Mucosa of rectum (tissue), 2 donors: ENCODE data around the gene RNF5.

Experiments used
- H3K27ac ChIP-seq, 2 donors: one replicate each; pipeline ENCODE4 v1.7.0; 2013; ENCODE audit warnings: inconsistent platforms in 2 of 2, low read depth in 2 of 2, low read length in 2 of 2
- H3K27me3 ChIP-seq, 2 donors: one replicate each; pipeline ENCODE4 v1.7.0; 2013; ENCODE audit warnings: low read length in 2 of 2; ENCODE audit not compliant: control insufficient read depth in 2 of 2, insufficient read depth in 2 of 2
- H3K36me3 ChIP-seq, 2 donors: one replicate each; pipeline ENCODE4 v1.7.0; 2013; ENCODE audit warnings: low read length in 2 of 2; ENCODE audit not compliant: control insufficient read depth in 2 of 2, insufficient read depth in 2 of 2
- H3K4me1 ChIP-seq, 2 donors: one replicate each; pipeline ENCODE4 v1.7.0; 2013; ENCODE audit warnings: low read length in 2 of 2, mild to moderate bottlenecking in 1 of 2; ENCODE audit not compliant: control insufficient read depth in 2 of 2, insufficient read depth in 2 of 2
- H3K4me3 ChIP-seq, 2 donors: one replicate each; pipeline ENCODE4 v1.7.0; 2013; ENCODE audit warnings: low read length in 2 of 2
- H3K9ac ChIP-seq, 2 donors: one replicate each; pipeline ENCODE4 v1.7.0; 2013; ENCODE audit warnings: low read length in 2 of 2, low read depth in 1 of 2, mild to moderate bottlenecking in 1 of 2
- H3K9me3 ChIP-seq, 2 donors: one replicate each; pipeline ENCODE4 v1.7.0; 2013; ENCODE audit warnings: low read length in 2 of 2; ENCODE audit not compliant: control insufficient read depth in 2 of 2
- donor health status: healthy.
- donor health status: Normal muscosa, but diverticular disease.

Gene RNF5

GRCh38 chr6:32175322-32175710, 2.9 kb upstream of the RNF5 start:
- Histone ChIP-seq H3K4me1 (peaks cover 32 to 40% of the 10 kb centered on the region in 2 donors), H3K36me3 (peaks cover 0 to 15% of the 10 kb centered on the region in 2 donors), H3K9ac (peak overlapping the region; percentile 89 to 93), H3K27me3 (no peaks in the 10 kb centered on the region), H3K27ac (peak overlapping the region; percentile 70 to 98), H3K9me3 (no peaks in the 10 kb centered on the region), H3K4me3 (peak overlapping the region; percentile 91 to 97)

GRCh38 chr6:32175711-32176475, 2.3 kb upstream of the RNF5 start, which contains the start of gene AGPAT1:
Gene AGPAT1, minus strand, starts transcription at chr6:32176084. Its CDS starts 4,588 bp downstream, at chr6:32171496.
- H3K9me3 ChIP-seq = no peaks in the 10 kb centered on the region

GRCh38 chr6:32176476-32177182, 1.6 kb upstream of the RNF5 start:
- Histone ChIP-seq H3K27ac (peak overlapping the region; percentile 98), H3K9me3 (no peaks in the 10 kb centered on the region), H3K36me3 (peaks cover 6 to 12% of the 10 kb centered on the region in 2 donors), H3K9ac (peak overlapping the region; percentile 75 to 94), H3K4me1 (peaks cover 32 to 47% of the 10 kb centered on the region in 2 donors), H3K27me3 (no peaks in the 10 kb centered on the region), H3K4me3 (peak overlapping the region; percentile 91 to 97)

More at GRCh38 chr6:32175711-32176475, 2.3 kb upstream of the RNF5 start, which contains the start of gene AGPAT1:
- peak within 1 kb of the TSS; percentile 98 for H3K27ac ChIP-seq
- peak within 1 kb of the TSS; percentile 89 to 94 for H3K9ac ChIP-seq
- peaks cover 0 to 12% of the 10 kb centered on the region in 2 donors for H3K36me3 ChIP-seq
- peak within 1 kb of the TSS; percentile 91 to 97 for H3K4me3 ChIP-seq
- H3K4me1 ChIP-seq = peaks cover 32 to 40% of the 10 kb centered on the region in 2 donors
- no peaks in the 10 kb centered on the region for H3K27me3 ChIP-seq

GRCh38 chr6:32177183-32177787, 920 bp upstream of the RNF5 start:
- H3K4me1 ChIP-seq = peaks cover 32 to 47% of the 10 kb centered on the region in 2 donors
- peak overlapping the region; percentile 91 to 97 for H3K4me3 ChIP-seq
- peak overlapping the region; percentile 75 to 94 for H3K9ac ChIP-seq
- H3K36me3 ChIP-seq = peaks cover 6 to 13% of the 10 kb centered on the region in 2 donors
- H3K27ac ChIP-seq = peak overlapping the region; percentile 98
- no peaks in the 10 kb centered on the region for H3K9me3 ChIP-seq
- H3K27me3 ChIP-seq = no peaks in the 10 kb centered on the region

GRCh38 chr6:32178547-32179440, 589 bp downstream of the RNF5 start:
- Histone ChIP-seq H3K27ac (peak overlapping the region; percentile 98), H3K27me3 (no peaks in the 10 kb centered on the region), H3K4me3 (peak overlapping the region; percentile 91 to 97), H3K4me1 (peaks cover 32 to 47% of the 10 kb centered on the region in 2 donors), H3K36me3 (peaks cover 15 to 25% of the 10 kb centered on the region in 2 donors), H3K9ac (peak overlapping the region; percentile 75 to 93), H3K9me3 (no peaks in the 10 kb centered on the region)

GRCh38 chr6:32179766-32180405, 1.7 kb downstream of the RNF5 start:
- H3K27me3 ChIP-seq = no peaks in the 10 kb centered on the region

GRCh38 chr6:32181148-32181702, 3.0 kb downstream of the RNF5 start:
- no peaks in the 10 kb centered on the region for H3K9me3 ChIP-seq
- no peak overlapping the region for H3K4me3 ChIP-seq
- H3K4me1 ChIP-seq = peaks cover 19 to 35% of the 10 kb centered on the region in 2 donors
- H3K27me3 ChIP-seq = no peaks in the 10 kb centered on the region
- H3K27ac ChIP-seq = no peak overlapping the region
- H3K9ac ChIP-seq = no peak overlapping the region
- H3K36me3 ChIP-seq = peaks cover 15 to 30% of the 10 kb centered on the region in 2 donors

More at GRCh38 chr6:32179766-32180405, 1.7 kb downstream of the RNF5 start:
- peak overlapping the region in 1 of 2 donors; percentile 91 for H3K4me3 ChIP-seq
- H3K36me3 ChIP-seq = peaks cover 15 to 30% of the 10 kb centered on the region in 2 donors
- no peak overlapping the region for H3K27ac ChIP-seq
- H3K4me1 ChIP-seq = peaks cover 28 to 45% of the 10 kb centered on the region in 2 donors
- H3K9me3 ChIP-seq = no peaks in the 10 kb centered on the region
- H3K9ac ChIP-seq = no peak overlapping the region

GRCh38 chr6:32181915-32182529, 3.8 kb downstream of the RNF5 start:
- no peaks in the 10 kb centered on the region for H3K27me3 ChIP-seq
- peaks cover 15 to 27% of the 10 kb centered on the region in 2 donors for H3K4me1 ChIP-seq
- peaks cover 19 to 38% of the 10 kb centered on the region in 2 donors for H3K36me3 ChIP-seq
- H3K27ac ChIP-seq = no peak overlapping the region
- H3K9me3 ChIP-seq = no peaks in the 10 kb centered on the region
- H3K4me3 ChIP-seq = no peak overlapping the region
- H3K9ac ChIP-seq = no peak overlapping the region
